ENCODE measurements around the gene RMI2.

DNA sequence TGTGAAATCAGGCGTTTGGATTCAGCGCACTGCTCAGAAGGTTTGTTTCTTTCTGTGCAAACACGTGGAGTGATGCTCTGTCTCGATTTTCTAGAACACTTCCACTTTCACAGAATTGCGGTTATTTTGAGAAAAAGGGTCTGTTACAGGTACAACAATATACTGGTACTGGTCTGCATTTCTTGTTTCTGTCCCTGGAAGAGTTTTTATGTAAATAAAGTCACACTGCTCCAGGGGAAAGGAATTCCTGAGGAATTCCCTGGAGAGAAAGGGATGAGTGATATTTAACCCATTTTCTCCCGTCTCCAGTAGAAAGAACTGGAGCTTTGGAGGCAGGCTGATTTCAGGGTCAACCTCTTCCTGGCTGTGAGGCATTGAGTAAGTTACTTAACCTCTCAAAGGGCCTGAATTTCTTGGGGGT is 16.2 kb upstream of the RMI2 start:
- TF ChIP-seq ZFP37 (tag by site-specific recombination; IDR thresholded peaks at IDR 0.05), result no peak
- TF ChIP-seq, protein P1, sequence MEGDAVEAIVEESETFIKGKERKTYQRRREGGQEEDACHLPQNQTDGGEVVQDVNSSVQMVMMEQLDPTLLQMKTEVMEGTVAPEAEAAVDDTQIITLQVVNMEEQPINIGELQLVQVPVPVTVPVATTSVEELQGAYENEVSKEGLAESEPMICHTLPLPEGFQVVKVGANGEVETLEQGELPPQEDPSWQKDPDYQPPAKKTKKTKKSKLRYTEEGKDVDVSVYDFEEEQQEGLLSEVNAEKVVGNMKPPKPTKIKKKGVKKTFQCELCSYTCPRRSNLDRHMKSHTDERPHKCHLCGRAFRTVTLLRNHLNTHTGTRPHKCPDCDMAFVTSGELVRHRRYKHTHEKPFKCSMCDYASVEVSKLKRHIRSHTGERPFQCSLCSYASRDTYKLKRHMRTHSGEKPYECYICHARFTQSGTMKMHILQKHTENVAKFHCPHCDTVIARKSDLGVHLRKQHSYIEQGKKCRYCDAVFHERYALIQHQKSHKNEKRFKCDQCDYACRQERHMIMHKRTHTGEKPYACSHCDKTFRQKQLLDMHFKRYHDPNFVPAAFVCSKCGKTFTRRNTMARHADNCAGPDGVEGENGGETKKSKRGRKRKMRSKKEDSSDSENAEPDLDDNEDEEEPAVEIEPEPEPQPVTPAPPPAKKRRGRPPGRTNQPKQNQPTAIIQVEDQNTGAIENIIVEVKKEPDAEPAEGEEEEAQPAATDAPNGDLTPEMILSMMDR (tag by site-specific recombination; IDR thresholded peaks at IDR 0.05), result no peak
- TF ChIP-seq ZBTB7A (tag by site-specific recombination; IDR thresholded peaks at IDR 0.05; ENCODE audit: low read depth), result no peak
- TF ChIP-seq, protein P2, sequence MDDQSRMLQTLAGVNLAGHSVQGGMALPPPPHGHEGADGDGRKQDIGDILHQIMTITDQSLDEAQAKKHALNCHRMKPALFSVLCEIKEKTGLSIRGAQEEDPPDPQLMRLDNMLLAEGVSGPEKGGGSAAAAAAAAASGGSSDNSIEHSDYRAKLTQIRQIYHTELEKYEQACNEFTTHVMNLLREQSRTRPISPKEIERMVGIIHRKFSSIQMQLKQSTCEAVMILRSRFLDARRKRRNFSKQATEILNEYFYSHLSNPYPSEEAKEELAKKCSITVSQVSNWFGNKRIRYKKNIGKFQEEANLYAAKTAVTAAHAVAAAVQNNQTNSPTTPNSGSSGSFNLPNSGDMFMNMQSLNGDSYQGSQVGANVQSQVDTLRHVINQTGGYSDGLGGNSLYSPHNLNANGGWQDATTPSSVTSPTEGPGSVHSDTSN (CRISPR knock-in tag; IDR thresholded peaks at IDR 0.05), result no peak
- no peak for TF ChIP-seq ZNF501 (tag by site-specific recombination; IDR thresholded peaks at IDR 0.05)
- no peak for TF ChIP-seq GLI2 (tag by site-specific recombination; IDR thresholded peaks at IDR 0.05; ENCODE audit: borderline replicate concordance, low read depth)
- TF ChIP-seq MYNN (tag by site-specific recombination; IDR thresholded peaks at IDR 0.05; ENCODE audit: borderline replicate concordance), result no peak
